PC-9 (cell line): ENCODE measurements around the gene RNF166. TPM values are rescaled to one million over a fixed set of nuclear protein-coding genes. Genes with fewer than 3 reads are reported as not detected.
A peak's percentile ranks its signal among the peaks of the same experiment; 100 is the strongest.

Experiments
- BruUV-seq: library from RNA; stranded (reverse); fragments of 400-500 nt; replicated peaks from 2 replicates; lab custom pipeline; 2021; lab: Mats Ljungman, UMichigan
- CTCF ChIA-PET: fragments of 300-600 bp; sonication (Branson Sonifier 250); formaldehyde crosslinking; loops from one replicate; lab custom pipeline; 2022; ENCODE audit warnings: antibody characterized with exemption; lab: Charles Lee
- POLR2A ChIA-PET: fragments of 300-600 bp; sonication (Branson Sonifier 250); formaldehyde crosslinking; loops from one replicate; lab custom pipeline; 2022; ENCODE audit warnings: antibody characterized with exemption; ENCODE audit not compliant: unreplicated experiment; lab: Charles Lee
- DNase-seq, 2 experiments: peaks; one replicate each; pipeline versions ENCODE4 v3.0.0 to v3.0.0-alpha.2; 2015 to 2022; ENCODE audit warnings: mixed read lengths in 1 of 2
- H2AFZ ChIP-seq: fragments of 200-600 bp; sonication (generic); 2 replicates; pipeline ENCODE4 v1.8.1; 2017; ENCODE audit warnings: antibody characterized with exemption
- H3F3A ChIP-seq: fragments of 200-600 bp; sonication (generic); 2 replicates; pipeline ENCODE4 v1.8.1; 2017; ENCODE audit warnings: antibody characterized with exemption, mild to moderate bottlenecking, low read depth; ENCODE audit not compliant: insufficient read depth
- H3K27ac ChIP-seq: fragments of 200-600 bp; sonication (generic); 2 replicates; pipeline ENCODE4 v1.6.1; 2016; ENCODE audit warnings: mixed run types
- H3K27me3 ChIP-seq: fragments of 200-600 bp; sonication (generic); 2 replicates; pipeline ENCODE4 v1.6.1; 2016; ENCODE audit warnings: low read depth, mixed run types; ENCODE audit not compliant: insufficient read depth
- H3K36me3 ChIP-seq: fragments of 200-600 bp; sonication (generic); 2 replicates; pipeline ENCODE4 v1.6.1; 2016; ENCODE audit warnings: low read depth, mixed run types
- H3K4me1 ChIP-seq: fragments of 200-600 bp; sonication (generic); replicated peaks from 2 replicates; pipeline ENCODE4 v1.6.1; 2016; ENCODE audit warnings: mixed run types; ENCODE audit not compliant: insufficient read depth
- H3K4me2 ChIP-seq: fragments of 200-600 bp; sonication (generic); 2 replicates; pipeline ENCODE4 v1.6.1; 2017; ENCODE audit warnings: mixed run types
- H3K4me3 ChIP-seq: fragments of 200-600 bp; sonication (generic); 2 replicates; pipeline ENCODE4 v1.6.1; 2016; ENCODE audit warnings: mixed run types
- H3K79me2 ChIP-seq: fragments of 200-600 bp; sonication (generic); 2 replicates; pipeline ENCODE4 v1.6.1; 2017; ENCODE audit warnings: low read depth, mixed run types
- H3K9me2 ChIP-seq: fragments of 200-600 bp; sonication (generic); 2 replicates; pipeline ENCODE4 v1.8.1; 2017; ENCODE audit warnings: mild to moderate bottlenecking; ENCODE audit not compliant: insufficient read depth
- H3K9me3 ChIP-seq: fragments of 200-600 bp; sonication (generic); 2 replicates; pipeline ENCODE4 v1.8.1; 2016; ENCODE audit warnings: low read depth; ENCODE audit not compliant: insufficient read depth
- H4K20me1 ChIP-seq: fragments of 200-600 bp; sonication (generic); 2 replicates; pipeline ENCODE4 v1.8.1; 2017; ENCODE audit not compliant: insufficient read depth
- CTCF ChIP-seq: fragments of 200-600 bp; sonication (generic); conservative IDR thresholded peaks from 2 replicates; pipeline ENCODE4 v1.6.1; 2017; ENCODE audit warnings: mixed run types, antibody characterized with exemption, mild to moderate bottlenecking, moderate library complexity
- EZH2 ChIP-seq: fragments of 200-600 bp; sonication (generic); IDR thresholded peaks from 2 replicates; pipeline ENCODE4 v1.8.0; 2017; ENCODE audit warnings: antibody characterized with exemption, low read depth
- intact Hi-C: fragments of 100-400 bp; cut with micrococcal nuclease; formaldehyde crosslinking; loops from one replicate; pipeline ENCODE4 v1.10.0; 2022; ENCODE audit not compliant: unreplicated experiment
- total RNA-seq: library from RNA; stranded (reverse); gene quantifications from 2 replicates; pipeline ENCODE4 v1.2.3, GENCODE V29; 2021

RNF166 gene
- total RNA-seq, 1 experiment from 2014 or later: 29.4 TPM

GRCh38 chr16:88706965-88707826, 988 bp upstream of the RNF166 start:
- H3K36me3 ChIP-seq: no peaks in the 10 kb centered on the region
- H2AFZ ChIP-seq: peak overlapping the region; percentile 85
- H3K4me2 ChIP-seq: peak overlapping the region; percentile 88
- no peak for DNase-seq
- H3K9me2 ChIP-seq: no peaks in the 10 kb centered on the region
- TF ChIP-seq EZH2: no peak
- no peak for TF ChIP-seq CTCF
- H4K20me1 ChIP-seq: peaks cover 14% of the 10 kb centered on the region
- peaks cover 19% of the 10 kb centered on the region; the same call in 1 of the 2 replicates for H3K79me2 ChIP-seq
- intact Hi-C loops: no loop called here
- peaks cover 23% of the 10 kb centered on the region; the same call in 1 of the 2 replicates for H3F3A ChIP-seq
- H3K27ac ChIP-seq: no peak overlapping the region
- BruUV-seq: TSS peak; percentile 67
- POLR2A ChIA-PET: interaction anchor here (0.5 to 0.7 kb wide), 2 partner anchors 80 to 87 kb away, joined by 4 to 9 read pairs; no protein-coding TSS in a partner anchor
- CTCF ChIA-PET: interaction anchor here (0.6 kb wide), 1 partner anchor 19 kb away, joined by 9 read pairs; no protein-coding TSS in a partner anchor
- peaks cover 19% of the 10 kb centered on the region for H3K4me1 ChIP-seq
- H3K9me3 ChIP-seq: no peaks in the 10 kb centered on the region
- H3K4me3 ChIP-seq: peak overlapping the region; percentile 78
- H3K27me3 ChIP-seq: no peaks in the 10 kb centered on the region

- DNase-seq: no peak
- BruUV-seq: no TSS peak
- CTCF ChIA-PET: interaction anchor here (0.7 kb wide), 1 partner anchor 32 kb away, joined by 3 read pairs; no protein-coding TSS in a partner anchor
- Histone ChIP-seq H3K27ac (no peak overlapping the region), H3K36me3 (no peaks in the 10 kb centered on the region), H3K27me3 (no peaks in the 10 kb centered on the region), H4K20me1 (peaks cover 6% of the 10 kb centered on the region; the same call in 1 of the 2 replicates), H3K9me2 (no peaks in the 10 kb centered on the region), H3K4me2 (peak overlapping the region; percentile 100), H3K79me2 (peaks cover 19% of the 10 kb centered on the region; the same call in 1 of the 2 replicates), H3F3A (peaks cover 16% of the 10 kb centered on the region; the same call in 1 of the 2 replicates), H2AFZ (peak overlapping the region; percentile 70), H3K9me3 (no peaks in the 10 kb centered on the region), H3K4me1 (peaks cover 19% of the 10 kb centered on the region), H3K4me3 (peak overlapping the region; percentile 78)
- POLR2A ChIA-PET: interaction anchor here (0.7 kb wide), 1 partner anchor 26 kb away, joined by 8 read pairs; no protein-coding TSS in a partner anchor
- TF ChIP-seq EZH2 (no peak), CTCF (no peak)
- intact Hi-C loops: no loop called here
Observed at GRCh38 chr16:88705801-88706228, 393 bp downstream of the RNF166 start.

- Histone ChIP-seq H3F3A (peaks cover 16% of the 10 kb centered on the region; the same call in 1 of the 2 replicates), H3K9me3 (no peaks in the 10 kb centered on the region), H3K4me3 (peak overlapping the region; percentile 78), H3K27me3 (no peaks in the 10 kb centered on the region), H3K4me1 (peaks cover 19% of the 10 kb centered on the region), H3K9me2 (no peaks in the 10 kb centered on the region), H4K20me1 (peaks cover 6% of the 10 kb centered on the region; the same call in 1 of the 2 replicates), H3K36me3 (no peaks in the 10 kb centered on the region), H3K27ac (no peak overlapping the region), H3K79me2 (peaks cover 19% of the 10 kb centered on the region; the same call in 1 of the 2 replicates), H3K4me2 (peak overlapping the region; percentile 100), H2AFZ (peak overlapping the region; percentile 70)
- TSS peak; percentile 34 for BruUV-seq
- intact Hi-C loops: no loop called here
- CTCF ChIA-PET: interaction anchor here (0.7 kb wide), 1 partner anchor 32 kb away, joined by 3 read pairs; no protein-coding TSS in a partner anchor
- TF ChIP-seq EZH2: no peak
- no peak for TF ChIP-seq CTCF
- no peak for DNase-seq
- POLR2A ChIA-PET: interaction anchor here (0.6 to 0.7 kb wide), 3 partner anchors 25 to 450 kb away, joined by 3 to 8 read pairs (median 3); partner anchors contain the start of gene APRT
Observed at GRCh38 chr16:88705076-88705684, 1.0 kb downstream of the RNF166 start.
